HG02588 (cell line): ENCODE measurements around the gene SMARCB1.

Experiments used
- ATAC-seq: cut with Tn5 transposase; IDR thresholded peaks from one replicate; pipeline ENCODE4 v1.9.1; 2021; ENCODE audit warnings: mild to moderate bottlenecking, moderate library complexity; ENCODE audit not compliant: unreplicated experiment

Gene SMARCB1

DNA sequence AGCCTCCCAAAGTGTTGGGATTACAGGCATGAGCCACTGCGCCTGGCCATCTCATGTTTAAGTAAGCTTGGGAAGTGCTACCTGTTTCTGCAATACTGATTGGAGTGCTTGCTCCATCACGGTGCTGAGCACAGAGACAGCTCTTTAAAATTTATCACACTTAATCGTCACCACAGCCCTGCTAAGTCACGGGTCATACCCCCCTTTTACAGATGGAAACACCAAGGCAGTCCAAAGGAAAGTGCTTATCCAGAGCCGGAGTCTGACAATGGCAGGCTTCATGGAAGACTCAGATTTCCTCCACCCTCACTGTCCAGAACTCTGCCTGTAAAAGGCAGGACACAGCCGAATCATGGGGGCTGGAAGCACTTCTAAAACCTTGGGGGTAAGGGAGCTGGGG lies 26.7 kb upstream of the SMARCB1 start:
- ATAC-seq: no peak

DNA sequence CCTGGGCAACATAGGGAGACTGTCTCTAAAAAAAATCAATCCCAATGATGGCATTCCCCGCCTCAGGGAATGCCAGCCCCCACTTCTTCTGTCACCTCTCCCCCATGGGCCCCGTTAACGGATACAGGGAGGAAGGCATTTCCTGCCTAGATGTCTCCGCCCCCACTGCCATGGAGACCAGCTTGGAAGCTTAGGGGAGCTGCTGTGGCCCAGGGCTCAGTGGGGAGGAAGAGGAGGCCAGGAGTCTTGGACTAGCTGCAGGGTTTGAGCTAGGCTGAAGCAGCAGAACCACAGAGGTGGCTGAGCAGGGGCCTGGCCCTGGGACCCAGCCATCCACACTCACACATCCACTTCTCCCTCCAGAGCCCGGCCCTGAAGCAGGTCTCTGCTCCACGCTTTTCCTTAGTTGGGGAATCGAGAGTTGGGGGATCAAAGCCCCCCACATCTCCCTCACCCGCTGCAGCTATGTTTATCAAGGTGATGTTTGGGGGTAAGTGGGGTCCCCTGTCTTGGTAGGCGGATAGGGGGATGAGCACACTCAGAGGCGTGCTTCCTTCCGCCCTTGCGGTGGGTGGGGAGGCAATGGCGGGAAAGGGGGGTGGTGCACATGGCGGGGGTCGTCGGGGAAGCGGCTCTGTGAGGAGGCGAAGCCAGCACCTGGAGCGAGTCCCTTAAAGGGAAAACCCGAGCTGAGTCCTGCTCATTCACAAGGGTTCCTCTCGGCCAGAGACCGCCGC lies 23.8 kb upstream of the SMARCB1 start, which contains the start of gene C22orf15:
TSS of gene C22orf15 (plus strand) at position 149 of the 737 bp plus-strand sequence. CDS start at position 466, 317 bp downstream.
- no peak for ATAC-seq

DNA sequence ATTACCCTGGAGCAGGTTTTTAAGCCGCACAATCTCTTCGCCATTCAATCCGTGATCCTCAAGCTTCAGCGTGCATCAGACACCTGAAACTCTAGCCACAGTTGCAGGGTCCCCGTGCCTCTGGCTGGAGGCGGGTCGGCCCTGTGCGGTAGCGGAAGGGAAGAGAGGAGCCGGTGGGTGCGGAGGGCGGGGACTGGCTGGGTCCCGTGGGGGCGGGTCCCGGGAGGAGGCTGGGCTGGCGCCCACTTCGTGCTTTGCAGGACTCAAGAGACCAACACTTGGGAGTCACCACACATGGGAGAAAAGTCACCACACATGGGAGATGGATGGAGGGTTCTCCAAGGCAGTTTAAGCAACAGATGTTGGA lies 23.2 kb upstream of the SMARCB1 start:
- ATAC-seq: no peak

DNA sequence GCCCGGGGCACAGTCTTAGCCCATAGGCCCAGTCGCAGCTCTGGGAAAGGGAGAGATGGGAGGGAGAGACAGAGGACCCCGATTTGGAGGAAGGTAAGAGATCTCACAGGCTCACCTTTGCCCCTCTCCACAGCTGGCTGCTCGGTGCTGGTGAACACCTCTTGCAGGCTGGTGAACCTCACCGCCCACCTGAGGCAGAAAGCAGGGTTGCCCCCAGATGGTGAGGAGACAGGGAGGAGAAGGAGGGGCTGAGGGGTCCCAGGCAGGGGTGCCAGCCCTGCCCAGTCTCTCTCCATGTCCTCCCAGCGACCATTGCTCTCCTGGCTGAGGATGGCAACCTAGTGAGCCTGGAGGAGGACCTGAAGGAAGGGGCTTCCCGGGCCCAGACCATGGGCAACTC lies 22.8 kb upstream of the SMARCB1 start:
- no peak for ATAC-seq

DNA sequence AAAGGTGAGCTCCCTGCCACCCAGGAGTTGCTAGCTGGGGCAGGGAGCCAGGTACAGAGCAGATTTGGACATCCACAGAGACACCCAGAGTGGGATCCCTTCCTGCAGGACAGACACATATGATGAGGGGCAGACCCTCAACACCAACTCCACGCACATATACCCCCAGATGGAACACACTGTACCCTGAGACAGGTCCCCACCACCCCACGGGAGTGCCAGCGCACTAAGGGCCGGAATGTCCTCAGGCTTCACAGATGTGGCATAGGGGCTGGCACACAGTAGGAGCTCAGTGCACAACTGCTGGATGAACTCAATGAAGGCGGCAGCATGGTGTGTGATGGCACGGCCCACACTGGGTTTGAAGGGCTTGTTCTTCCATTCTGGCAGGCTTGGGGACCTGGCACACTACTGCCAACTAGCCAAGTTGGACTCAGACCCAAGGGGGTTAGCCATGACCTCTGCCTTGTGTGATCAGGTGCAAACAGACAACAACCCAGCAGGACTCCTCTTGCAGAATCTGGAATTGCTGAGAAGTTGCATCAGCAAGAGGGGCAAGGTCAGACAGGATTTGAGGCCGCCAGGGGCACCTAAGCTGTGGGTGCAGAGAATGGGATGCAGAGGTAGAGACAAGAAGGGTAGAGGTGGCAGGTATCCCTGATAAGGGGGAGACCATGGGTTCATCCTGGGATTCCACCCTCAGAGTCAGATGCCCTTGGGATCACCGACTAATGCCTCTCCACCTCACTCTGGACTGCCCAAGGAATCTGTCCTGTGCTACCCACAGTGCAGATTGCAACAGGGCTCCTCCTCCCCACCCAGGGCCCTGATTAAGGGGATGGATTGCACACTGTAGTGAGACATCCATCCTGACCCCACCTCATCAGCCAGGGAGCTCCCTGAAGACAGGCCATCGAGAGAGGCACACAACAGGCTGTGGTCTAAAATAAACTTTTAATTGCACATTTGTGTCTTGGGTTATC lies 21.6 kb upstream of the SMARCB1 start:
- no peak for ATAC-seq

DNA sequence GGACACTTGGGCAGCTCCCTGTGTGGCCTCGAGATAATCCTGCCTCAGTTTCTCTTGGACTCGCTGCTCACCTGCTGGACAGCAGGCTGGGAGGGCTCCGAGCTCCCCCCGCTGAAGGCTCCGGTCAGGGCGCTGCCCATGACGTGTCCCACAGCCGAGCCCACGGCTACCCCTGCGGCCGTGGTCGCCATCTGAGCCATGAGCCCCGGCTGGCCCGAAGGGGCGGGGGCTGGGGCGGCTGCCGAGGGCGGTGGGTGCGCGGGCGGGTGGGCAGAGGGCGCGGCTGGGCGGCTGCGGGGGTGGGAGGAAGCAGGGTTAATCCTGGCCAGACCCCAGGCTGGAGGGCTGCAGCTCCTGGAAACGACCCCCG lies 19.5 kb upstream of the SMARCB1 start:
- ATAC-seq: no peak

DNA sequence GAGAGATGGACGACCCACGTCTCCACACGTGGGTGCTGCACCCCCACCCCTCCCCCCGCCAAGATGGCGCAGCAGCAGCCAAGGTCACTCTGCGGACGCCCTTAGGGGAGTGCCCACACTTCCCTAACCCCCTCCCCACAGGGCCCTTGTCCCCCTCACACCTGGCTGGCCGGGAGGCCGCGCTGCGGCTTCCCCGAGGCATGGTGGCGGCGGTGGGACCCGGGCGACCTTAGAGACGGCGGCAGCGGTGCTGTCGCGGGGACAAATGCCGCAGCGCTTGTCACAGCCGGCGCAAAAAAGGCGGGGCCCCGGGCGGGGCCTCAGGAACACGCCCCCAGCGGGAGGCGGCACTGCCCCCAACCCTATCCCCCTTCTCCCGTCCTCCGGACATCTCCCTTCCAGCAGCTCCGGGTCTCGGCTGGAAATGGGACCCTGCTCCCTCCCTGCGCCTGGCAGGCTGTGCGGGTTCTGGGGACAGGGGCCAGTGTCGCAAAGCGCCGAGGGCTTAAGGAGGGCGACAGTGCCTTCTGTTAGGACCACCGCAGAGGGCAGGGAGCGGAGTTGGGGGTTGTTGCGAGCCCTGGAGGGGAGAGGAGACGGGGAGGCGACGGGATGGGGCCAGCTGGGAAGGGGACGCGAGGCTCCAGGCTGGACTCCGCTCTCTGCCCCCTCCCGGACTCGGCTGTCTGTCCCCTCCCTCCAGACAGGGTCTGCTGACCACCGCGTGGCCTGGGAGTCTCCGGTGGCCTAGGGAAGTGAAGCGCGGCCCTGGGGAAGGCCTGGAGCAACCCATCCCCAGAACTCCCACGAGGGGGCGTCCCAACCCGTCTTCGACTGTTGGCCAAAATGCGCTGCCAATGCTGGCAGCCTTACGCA lies 18.9 kb upstream of the SMARCB1 start, which contains the start of gene CHCHD10:
TSS of gene CHCHD10 (minus strand) at position 300 of the 876 bp plus-strand sequence. CDS start at position 202, 98 bp downstream.
- no peak for ATAC-seq

DNA sequence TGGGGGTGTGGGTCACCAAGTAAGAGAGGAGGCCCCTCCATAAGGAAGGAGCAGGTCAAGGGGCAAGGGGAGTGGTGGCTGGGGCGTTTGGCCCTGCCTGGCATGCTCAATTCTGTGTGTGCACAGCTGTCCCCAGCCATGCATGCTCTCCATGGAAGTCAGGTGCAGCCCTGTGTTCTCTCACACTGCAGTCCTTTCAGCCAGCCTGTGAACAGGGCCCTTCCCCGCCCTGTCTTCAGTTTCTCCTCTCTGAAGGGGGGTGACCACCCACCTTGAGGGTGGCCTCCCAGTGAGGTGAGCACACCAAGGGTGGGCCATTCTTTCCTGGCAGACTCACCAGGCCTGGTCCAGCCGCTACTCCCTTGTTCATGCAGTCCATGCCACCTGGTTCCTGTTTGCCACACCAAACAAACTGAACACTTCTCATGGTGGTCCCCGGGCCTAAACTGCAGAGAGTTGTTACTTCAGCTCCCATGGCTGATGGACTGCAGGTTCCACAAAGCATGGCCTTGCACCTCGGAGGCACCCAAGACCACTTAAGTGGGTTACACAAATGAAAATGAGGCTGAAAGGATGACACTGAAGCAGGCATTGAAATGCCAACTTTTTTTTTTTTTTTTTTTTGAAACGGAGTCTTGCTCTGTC lies 17.3 kb upstream of the SMARCB1 start:
- ATAC-seq: no peak

DNA sequence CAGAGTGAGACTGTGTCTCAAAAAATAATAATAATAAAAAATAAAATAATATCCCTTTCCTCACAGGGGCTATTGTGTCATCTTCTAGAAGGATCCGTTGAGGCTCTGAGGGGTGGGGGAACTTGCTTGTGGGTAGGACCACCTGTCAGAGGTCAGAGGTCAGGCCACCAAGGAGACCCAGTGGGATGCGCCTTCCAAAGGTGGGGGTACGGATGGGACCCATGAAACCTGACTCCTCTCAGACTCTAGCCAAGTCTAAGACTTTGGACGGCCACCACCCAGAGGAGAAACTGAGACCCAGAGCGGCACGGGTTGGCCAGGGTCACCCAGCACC lies 14.5 kb upstream of the SMARCB1 start:
- no peak for ATAC-seq

DNA sequence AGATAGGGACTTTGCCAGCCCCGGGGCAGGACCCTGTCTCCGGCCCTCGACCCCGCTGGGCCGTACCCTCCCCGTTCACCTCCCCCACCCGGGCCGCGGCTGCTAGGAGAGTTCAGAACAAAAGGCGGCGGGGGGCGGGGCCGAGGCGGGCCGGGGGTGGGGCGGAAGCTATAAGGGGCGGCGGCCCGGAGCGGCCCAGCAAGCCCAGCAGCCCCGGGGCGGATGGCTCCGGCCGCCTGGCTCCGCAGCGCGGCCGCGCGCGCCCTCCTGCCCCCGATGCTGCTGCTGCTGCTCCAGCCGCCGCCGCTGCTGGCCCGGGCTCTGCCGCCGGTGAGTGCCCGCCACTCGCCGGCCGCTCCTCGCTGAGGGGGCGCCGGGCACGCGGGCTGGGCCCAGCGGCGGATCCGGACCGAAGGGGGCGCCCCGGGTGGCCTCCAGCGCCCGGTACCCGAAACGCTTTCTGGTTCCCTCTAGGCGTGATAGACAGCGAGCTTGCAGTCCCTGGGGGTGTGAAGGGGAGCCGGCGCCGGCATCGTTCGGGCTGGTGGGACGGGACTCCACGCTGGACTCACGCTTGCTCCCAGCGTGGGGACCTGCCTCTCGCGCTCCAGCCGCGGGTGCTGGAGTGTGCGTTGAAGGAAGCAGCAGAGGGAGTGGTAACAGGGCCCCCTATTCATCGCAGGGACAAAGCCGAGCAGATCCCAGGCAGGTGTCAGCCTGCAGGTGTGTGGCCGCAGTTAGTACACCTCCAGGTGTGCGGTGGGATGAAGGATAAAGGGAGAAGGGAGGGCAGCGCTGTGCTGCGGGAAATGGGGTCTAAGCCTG lies 13.9 kb upstream of the SMARCB1 start, which contains the start of gene MMP11:
TSS of gene MMP11 (plus strand) at position 201 of the 825 bp plus-strand sequence. CDS start at position 223, 22 bp downstream.
- ATAC-seq: no peak

DNA sequence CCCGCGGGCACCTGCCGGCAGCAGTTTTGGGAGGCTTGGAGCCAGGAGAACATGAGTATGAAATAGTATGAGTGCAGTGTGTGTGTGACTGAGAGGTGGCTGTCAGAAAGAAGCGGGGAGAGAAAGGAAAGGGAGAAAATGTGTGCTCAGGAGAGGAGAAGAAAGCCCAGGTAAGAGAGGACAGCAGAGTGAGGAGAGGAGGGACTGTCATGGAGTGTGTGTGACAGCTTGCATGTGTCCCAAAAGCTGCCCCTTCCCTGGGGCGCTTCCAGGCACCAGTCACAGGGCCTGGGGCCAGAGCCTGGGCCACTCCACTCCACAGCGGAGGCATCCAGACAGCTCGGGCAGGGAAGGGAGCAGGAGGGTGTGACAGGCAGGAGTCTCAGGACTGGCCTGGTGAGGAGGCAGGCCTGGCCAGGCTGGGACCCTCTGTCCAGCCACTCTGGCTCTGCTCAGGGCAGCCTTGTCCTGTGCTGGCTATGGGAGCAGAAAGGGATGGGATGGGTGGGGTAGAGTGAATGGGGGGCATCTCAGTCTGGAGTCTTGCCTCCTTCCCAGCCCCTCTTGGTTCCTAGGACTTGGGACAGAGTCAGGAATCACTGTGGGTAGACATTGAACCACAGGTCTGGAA lies 13.2 kb upstream of the SMARCB1 start:
- ATAC-seq: no peak

DNA sequence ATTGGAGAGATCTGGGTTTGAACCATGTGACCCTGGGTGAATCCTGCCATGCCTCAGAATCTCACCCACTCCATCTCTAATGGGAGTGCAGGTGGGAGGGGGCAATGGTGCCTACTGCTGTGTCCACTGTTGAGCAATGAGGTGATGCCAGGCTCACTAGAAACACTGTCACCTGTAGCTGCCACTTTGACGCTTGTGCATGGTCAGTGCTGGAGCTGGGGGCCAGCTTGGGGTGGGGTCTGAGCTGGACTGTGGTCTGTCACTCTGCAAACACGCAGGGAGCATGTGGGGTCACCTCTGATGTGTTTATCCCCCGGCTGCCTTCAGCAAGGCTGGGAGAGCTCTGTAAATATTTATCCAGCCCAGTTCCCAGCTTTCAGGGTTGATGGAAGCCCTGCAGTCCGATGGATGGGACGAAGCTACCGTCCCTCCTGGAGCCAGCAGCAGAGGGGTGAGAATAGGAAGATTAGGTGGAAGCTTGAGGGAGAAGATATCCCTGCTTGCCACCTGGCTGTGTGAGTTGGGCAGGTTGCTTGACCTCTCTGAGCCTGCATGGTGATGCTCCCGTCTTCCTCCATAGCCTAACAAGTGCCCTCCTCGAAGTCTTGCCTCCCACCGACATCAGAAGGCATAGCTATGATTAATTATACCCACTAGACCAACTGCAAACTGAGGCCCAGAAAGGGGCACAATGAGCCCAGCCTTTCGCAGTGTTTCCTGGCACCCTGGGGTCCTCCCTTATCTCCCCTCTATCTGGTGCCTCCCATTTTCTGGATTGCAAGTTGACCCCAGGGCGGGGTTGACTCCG lies 12.4 kb upstream of the SMARCB1 start:
- ATAC-seq: no peak

DNA sequence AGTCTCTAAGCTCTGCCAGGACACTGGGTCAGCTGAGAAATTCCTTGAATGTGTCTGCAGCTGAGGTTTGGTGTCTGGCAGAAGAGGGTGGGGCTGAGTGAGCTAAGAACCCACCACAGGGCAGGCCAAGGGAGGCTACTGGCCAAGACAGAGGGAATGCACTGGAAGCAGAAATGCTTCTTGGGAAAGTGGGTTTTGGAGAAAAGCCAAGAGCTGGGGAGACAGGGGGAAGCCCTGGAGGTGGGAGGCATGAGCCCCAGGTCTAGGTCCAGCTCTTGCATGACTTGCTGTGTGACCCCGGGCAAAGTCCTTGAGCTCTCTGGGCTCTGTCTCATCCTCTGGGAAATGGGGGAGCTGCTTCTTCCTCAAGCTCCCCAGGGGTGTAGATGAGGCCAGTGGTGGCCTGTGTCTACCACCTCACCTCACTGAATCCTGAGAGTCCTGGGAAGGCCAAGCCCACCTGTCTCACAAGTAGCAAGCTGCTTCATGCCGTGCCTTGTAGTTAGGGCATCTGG lies 11.8 kb upstream of the SMARCB1 start:
- no peak for ATAC-seq

DNA sequence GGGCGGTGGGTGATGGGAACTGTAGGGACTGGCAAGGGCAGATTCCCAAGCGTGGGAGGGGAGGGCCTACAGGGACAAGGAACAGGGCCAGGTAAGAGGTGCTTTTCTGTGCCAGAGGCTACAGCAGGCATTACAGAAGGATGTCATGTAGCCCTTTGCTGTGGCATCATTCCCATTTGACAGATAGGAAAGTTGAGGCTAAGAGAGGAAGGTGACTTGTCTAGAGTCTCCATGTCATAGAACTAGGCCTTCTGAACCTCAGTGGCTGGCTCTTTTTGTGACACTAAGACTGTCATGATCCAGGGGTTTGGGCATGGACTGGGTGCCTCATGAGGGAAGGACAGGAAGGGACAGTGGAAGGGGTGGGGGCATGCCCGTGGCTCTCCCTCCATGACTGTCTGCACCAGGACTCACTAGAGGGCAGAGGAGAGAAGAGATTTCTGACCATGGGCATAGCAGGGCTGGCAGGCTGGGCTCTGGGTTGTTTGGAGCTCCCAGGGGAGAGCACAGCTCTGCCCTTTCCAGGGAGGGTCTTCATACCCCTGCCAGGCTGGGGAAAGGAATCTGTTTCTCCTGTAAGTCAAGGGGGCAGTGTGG lies 10.9 kb upstream of the SMARCB1 start:
- ATAC-seq: no peak

DNA sequence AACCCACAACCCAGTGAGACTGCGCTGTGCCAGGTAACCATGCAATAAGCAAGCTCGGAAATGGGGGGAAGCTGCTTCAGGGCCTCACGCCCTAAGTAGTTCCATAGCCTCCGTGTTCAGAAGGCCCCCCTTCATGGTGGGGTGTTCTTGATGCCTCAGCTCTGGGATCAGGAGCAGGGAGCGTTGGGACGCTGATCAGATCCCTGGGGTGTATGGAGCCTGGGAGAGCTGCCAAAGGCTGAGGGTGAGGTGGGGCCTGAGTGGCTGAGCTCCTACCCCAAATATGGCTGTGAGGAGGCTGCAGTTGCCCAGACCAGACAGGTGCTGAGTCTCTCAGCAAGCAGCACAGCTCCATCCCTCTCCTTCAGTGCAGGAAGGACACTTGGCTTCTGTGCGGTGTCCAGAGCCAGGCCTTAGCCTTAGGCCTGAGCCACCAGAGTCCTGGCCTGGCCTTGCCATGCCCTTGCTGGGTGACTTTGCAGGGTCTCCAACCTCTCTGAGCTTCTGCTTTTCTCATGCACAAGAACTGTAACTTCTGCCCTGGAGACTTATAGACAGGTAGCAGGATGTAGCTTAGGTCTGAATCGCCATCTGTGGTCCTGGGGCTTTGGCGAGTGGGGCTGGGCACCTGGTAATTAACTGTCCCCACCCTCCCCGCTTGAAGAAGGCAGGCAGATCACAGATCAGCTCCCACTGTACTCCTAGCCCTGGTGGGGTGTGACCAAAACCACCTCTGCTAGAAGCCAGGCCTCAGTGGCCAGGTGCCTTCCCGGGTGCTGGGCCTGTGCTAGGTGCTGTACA lies 8.8 kb upstream of the SMARCB1 start:
- ATAC-seq: no peak

DNA sequence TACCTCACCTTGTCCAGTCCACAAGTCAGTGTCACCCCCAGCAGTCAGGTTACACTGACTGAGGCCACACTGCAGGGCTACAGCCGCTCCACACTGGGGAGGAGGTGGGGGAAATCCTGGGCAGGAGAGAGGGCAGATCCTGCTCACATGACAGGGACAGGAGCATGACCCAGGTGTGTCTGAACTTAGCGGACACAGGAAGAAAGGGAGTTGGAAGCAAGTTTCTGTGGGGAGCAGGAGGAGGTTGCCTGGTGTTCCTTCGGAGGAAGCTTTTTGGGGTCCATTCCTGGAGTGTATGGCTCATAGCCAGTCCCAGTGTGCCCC lies 8.2 kb upstream of the SMARCB1 start:
- ATAC-seq: no peak

DNA sequence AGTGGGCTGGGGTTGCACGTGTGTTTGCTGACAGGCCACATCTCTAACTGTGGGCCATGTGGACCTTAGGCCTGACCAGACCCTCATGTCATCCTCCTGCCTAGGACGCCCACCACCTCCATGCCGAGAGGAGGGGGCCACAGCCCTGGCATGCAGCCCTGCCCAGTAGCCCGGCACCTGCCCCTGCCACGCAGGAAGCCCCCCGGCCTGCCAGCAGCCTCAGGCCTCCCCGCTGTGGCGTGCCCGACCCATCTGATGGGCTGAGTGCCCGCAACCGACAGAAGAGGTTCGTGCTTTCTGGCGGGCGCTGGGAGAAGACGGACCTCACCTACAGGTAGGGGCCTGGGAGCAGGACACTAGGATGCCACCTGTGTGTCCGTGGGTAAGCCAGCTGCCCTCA lies 7.7 kb upstream of the SMARCB1 start:
- no peak for ATAC-seq
